Measurements from ENCODE around the gene TRPC4. TPM values are rescaled to one million over a fixed set of nuclear protein-coding genes. Genes with fewer than 3 reads are reported as not detected.

The TRPC4 gene
- total RNA-seq, 2 experiments from 2014 or later: not detected

DNA sequence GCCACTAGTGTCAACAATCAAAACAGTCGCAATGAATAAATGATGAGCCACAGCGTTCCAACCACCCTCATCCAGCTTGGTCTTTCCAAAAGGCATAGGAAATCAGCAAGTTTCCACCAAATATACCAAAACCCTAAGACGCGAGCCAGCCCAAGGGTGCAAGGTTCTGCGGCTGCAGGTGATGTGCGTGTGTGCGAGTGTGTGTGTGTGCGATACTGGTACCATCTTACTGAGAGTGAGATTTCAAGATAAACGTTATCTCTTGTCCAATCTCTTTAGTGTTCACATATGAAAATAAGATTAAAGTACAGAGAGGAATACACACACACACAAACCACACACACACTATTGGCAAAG lies 895 bp upstream of the TRPC4 start:
- H2AFZ ChIP-seq (ENCODE audit: low read length): no peak overlapping the region
- no peaks in the 10 kb centered on the region for H4K20me1 ChIP-seq (ENCODE audit: insufficient read depth, low read length)
- no peak overlapping the region for H3K27ac ChIP-seq (ENCODE audit: low read depth, low read length, poor library complexity, severe bottlenecking)
- intact Hi-C loops (cut with micrococcal nuclease; ENCODE audit: unreplicated experiment): no loop called here
- ChIA-PET CTCF (ENCODE audit: unreplicated experiment) (no interaction called here), POLR2A (no interaction called here)
- no peaks in the 10 kb centered on the region for H3K9me2 ChIP-seq (ENCODE audit: insufficient read depth, low read length)
- H3K79me2 ChIP-seq (ENCODE audit: insufficient read depth, low read depth, low read length): no peaks in the 10 kb centered on the region
- no peaks in the 10 kb centered on the region for H3K4me1 ChIP-seq (ENCODE audit: insufficient read depth, low read length, poor library complexity, severe bottlenecking)
- no peak overlapping the region for H3K4me2 ChIP-seq (ENCODE audit: low read length)
- no peaks in the 10 kb centered on the region for H3K36me3 ChIP-seq (ENCODE audit: insufficient read depth, low read length)
- DNase-seq (ENCODE audit: low spot score): no peak
- H3K9me3 ChIP-seq (ENCODE audit: low read length): no peaks in the 10 kb centered on the region
- no peak overlapping the region for H3K4me3 ChIP-seq (ENCODE audit: low read depth, low read length, poor library complexity, severe bottlenecking)
- no TSS peak for BruUV-seq (replicated peaks)
- no peak for TF ChIP-seq EZH2phosphoT487 (IDR thresholded peaks at IDR 0.05; ENCODE audit: borderline replicate concordance, low read depth, low read length)
- TF ChIP-seq, protein P1, sequence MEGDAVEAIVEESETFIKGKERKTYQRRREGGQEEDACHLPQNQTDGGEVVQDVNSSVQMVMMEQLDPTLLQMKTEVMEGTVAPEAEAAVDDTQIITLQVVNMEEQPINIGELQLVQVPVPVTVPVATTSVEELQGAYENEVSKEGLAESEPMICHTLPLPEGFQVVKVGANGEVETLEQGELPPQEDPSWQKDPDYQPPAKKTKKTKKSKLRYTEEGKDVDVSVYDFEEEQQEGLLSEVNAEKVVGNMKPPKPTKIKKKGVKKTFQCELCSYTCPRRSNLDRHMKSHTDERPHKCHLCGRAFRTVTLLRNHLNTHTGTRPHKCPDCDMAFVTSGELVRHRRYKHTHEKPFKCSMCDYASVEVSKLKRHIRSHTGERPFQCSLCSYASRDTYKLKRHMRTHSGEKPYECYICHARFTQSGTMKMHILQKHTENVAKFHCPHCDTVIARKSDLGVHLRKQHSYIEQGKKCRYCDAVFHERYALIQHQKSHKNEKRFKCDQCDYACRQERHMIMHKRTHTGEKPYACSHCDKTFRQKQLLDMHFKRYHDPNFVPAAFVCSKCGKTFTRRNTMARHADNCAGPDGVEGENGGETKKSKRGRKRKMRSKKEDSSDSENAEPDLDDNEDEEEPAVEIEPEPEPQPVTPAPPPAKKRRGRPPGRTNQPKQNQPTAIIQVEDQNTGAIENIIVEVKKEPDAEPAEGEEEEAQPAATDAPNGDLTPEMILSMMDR (conservative IDR thresholded peaks at IDR 0.05; ENCODE audit: low read length): no peak

DNA sequence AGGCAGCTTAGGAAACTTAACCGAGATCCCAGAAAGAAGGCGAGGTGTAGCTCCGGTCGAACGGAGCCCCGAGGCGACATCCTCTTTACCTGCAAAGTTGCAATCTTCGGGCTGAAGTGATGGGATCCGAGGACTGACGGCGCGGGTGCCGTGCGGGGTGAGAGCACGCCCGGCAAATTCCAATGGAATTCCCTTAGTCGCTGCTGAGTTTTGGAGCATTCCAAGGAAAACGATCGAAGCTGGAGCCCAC lies 141 bp downstream of the TRPC4 start:
- no TSS peak for BruUV-seq (replicated peaks)
- H3K4me3 ChIP-seq (ENCODE audit: low read depth, low read length, poor library complexity, severe bottlenecking): no peak overlapping the region
- no peak overlapping the region for H3K4me2 ChIP-seq (ENCODE audit: low read length)
- H4K20me1 ChIP-seq (ENCODE audit: insufficient read depth, low read length): no peaks in the 10 kb centered on the region
- no peak for TF ChIP-seq EZH2phosphoT487 (IDR thresholded peaks at IDR 0.05; ENCODE audit: borderline replicate concordance, low read depth, low read length)
- TF ChIP-seq, protein P1 (conservative IDR thresholded peaks at IDR 0.05; ENCODE audit: low read length): no peak
- H3K27ac ChIP-seq (ENCODE audit: low read depth, low read length, poor library complexity, severe bottlenecking): no peak overlapping the region
- no peaks in the 10 kb centered on the region for H3K4me1 ChIP-seq (ENCODE audit: insufficient read depth, low read length, poor library complexity, severe bottlenecking)
- no peaks in the 10 kb centered on the region for H3K79me2 ChIP-seq (ENCODE audit: insufficient read depth, low read depth, low read length)
- ChIA-PET CTCF (ENCODE audit: unreplicated experiment) (no interaction called here), POLR2A (no interaction called here)
- H2AFZ ChIP-seq (ENCODE audit: low read length): no peak overlapping the region
- H3K36me3 ChIP-seq (ENCODE audit: insufficient read depth, low read length): no peaks in the 10 kb centered on the region
- intact Hi-C loops (cut with micrococcal nuclease; ENCODE audit: unreplicated experiment): no loop called here
- DNase-seq (ENCODE audit: low spot score): no peak
- no peaks in the 10 kb centered on the region for H3K9me3 ChIP-seq (ENCODE audit: low read length)
- no peaks in the 10 kb centered on the region for H3K9me2 ChIP-seq (ENCODE audit: insufficient read depth, low read length)

DNA sequence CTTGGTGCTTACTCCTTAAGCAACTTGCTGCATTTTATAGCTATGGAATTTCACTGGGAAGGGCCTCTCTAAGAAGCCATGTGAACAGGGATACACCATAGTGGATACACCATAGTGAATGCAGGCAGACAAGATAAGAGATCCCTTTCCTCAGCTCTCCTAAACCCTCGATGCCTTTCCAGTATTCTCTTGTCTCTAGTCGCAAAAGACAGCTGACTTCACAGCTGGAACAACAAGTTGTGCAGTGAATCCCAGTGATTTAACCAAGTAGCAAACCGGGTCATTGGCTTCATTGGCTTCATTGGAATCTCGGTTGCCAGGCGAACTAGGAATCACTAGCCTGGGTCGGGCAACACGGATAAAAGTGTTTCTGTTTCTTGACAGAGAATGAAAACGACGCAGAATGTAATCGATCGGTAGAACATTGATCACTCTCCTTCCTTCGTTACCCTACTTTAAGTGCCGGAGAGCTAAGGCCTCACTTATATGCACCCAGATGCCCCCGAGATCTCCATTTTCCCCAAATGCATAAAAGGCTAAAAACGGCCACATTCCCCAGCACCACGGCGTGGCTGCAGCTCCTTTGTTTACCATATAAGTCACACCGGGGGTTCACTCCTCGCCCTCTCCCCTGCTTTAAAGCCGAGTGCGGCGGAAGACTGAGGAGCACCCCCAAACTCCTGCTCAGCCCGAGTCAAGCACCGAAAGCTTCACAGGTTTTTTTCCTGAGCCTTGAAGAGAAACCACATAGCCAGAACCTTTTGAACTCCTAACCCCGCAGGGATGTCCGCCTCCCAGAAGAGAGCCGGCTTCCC lies 674 bp downstream of the TRPC4 start:
- no peak overlapping the region for H2AFZ ChIP-seq (ENCODE audit: low read length)
- no peaks in the 10 kb centered on the region for H3K36me3 ChIP-seq (ENCODE audit: insufficient read depth, low read length)
- H3K4me2 ChIP-seq (ENCODE audit: low read length): no peak overlapping the region
- no peak overlapping the region for H3K4me3 ChIP-seq (ENCODE audit: low read depth, low read length, poor library complexity, severe bottlenecking)
- TF ChIP-seq, protein P1 (conservative IDR thresholded peaks at IDR 0.05; ENCODE audit: low read length): no peak
- no peak for TF ChIP-seq EZH2phosphoT487 (IDR thresholded peaks at IDR 0.05; ENCODE audit: borderline replicate concordance, low read depth, low read length)
- intact Hi-C loops (cut with micrococcal nuclease; ENCODE audit: unreplicated experiment): no loop called here
- H3K9me3 ChIP-seq (ENCODE audit: low read length): no peaks in the 10 kb centered on the region
- no peaks in the 10 kb centered on the region for H3K4me1 ChIP-seq (ENCODE audit: insufficient read depth, low read length, poor library complexity, severe bottlenecking)
- no peak overlapping the region for H3K27ac ChIP-seq (ENCODE audit: low read depth, low read length, poor library complexity, severe bottlenecking)
- DNase-seq (ENCODE audit: low spot score): no peak
- POLR2A ChIA-PET: interaction anchor here (0.9 to 1.2 kb wide), 4 partner anchors 9 to 188 kb away, joined by 3 to 5 read pairs (median 3); no protein-coding TSS in a partner anchor
- H4K20me1 ChIP-seq (ENCODE audit: insufficient read depth, low read length): no peaks in the 10 kb centered on the region
- H3K9me2 ChIP-seq (ENCODE audit: insufficient read depth, low read length): no peaks in the 10 kb centered on the region
- no peaks in the 10 kb centered on the region for H3K79me2 ChIP-seq (ENCODE audit: insufficient read depth, low read depth, low read length)
- CTCF ChIA-PET (ENCODE audit: unreplicated experiment): no interaction called here
- no TSS peak for BruUV-seq (replicated peaks)

Measured in OCI-LY7 (cell line).